Stomach smooth muscle (tissue), 2 donors: ENCODE data around the gene IRF3.
"Not testable (repeated sequence)": the region's sequence is repeated elsewhere in the genome, so short reads cannot be mapped to it uniquely, and the experiment has no call there.

ENCODE experiments used
- H3K27ac ChIP-seq: one replicate; pipeline ENCODE4 v1.7.0; 2013; ENCODE audit warnings: mild to moderate bottlenecking, low read length, inconsistent platforms
- H3K27me3 ChIP-seq, 2 donors: one replicate each; pipeline ENCODE4 v1.7.0; 2013; ENCODE audit warnings: low read length in 2 of 2; ENCODE audit not compliant: insufficient read depth in 2 of 2, control insufficient read depth in 1 of 2
- H3K36me3 ChIP-seq, 2 donors: one replicate each; pipeline ENCODE4 v1.7.0; 2013; ENCODE audit warnings: low read length in 2 of 2; ENCODE audit not compliant: control insufficient read depth in 2 of 2, insufficient read depth in 2 of 2
- H3K4me1 ChIP-seq: one replicate; pipeline ENCODE4 v1.7.0; 2013; ENCODE audit warnings: low read length; ENCODE audit not compliant: control insufficient read depth, insufficient read depth
- H3K4me3 ChIP-seq, 2 donors: one replicate each; pipeline ENCODE4 v1.7.0; 2013; ENCODE audit warnings: low read length in 2 of 2
- H3K9ac ChIP-seq, 2 donors: one replicate each; pipeline ENCODE4 v1.7.0; 2013; ENCODE audit warnings: low read length in 2 of 2, mild to moderate bottlenecking in 1 of 2
- H3K9me3 ChIP-seq, 2 donors: one replicate each; pipeline ENCODE4 v1.7.0; 2013; ENCODE audit warnings: low read length in 2 of 2; ENCODE audit not compliant: control insufficient read depth in 2 of 2
- donor health status: healthy.
- donor health status: Pancreatic carcinoma.

Gene IRF3

GRCh38 chr19:49631014-49631588 is 34.6 kb downstream of the IRF3 start:
- Histone ChIP-seq H3K27me3 (no peaks in the 10 kb centered on the region), H3K4me3 (peak overlapping the region in 1 of 2 donors; percentile 15), H3K36me3 (peaks cover 10 to 13% of the 10 kb centered on the region in 2 donors), H3K9me3 (no peaks in the 10 kb centered on the region), H3K27ac (peak overlapping the region; percentile 37), H3K9ac (peak overlapping the region in 1 of 2 donors; percentile 42), H3K4me1 (peaks cover 18% of the 10 kb centered on the region)

- H3K9ac ChIP-seq: no peak overlapping the region
These were observed 36.0 kb downstream of the IRF3 start for GRCh38 chr19:49629659-49630058.

GRCh38 chr19:49626226-49626625 is 39.4 kb downstream of the IRF3 start:
- peaks cover 16 to 22% of the 10 kb centered on the region in 2 donors for H3K36me3 ChIP-seq
- H3K4me1 ChIP-seq: peaks cover 11% of the 10 kb centered on the region
- H3K9me3 ChIP-seq: no peaks in the 10 kb centered on the region
- H3K27me3 ChIP-seq: no peaks in the 10 kb centered on the region
- no peak overlapping the region for H3K27ac ChIP-seq
- no peak overlapping the region for H3K9ac ChIP-seq
- no peak overlapping the region for H3K4me3 ChIP-seq

More at GRCh38 chr19:49629659-49630058, 36.0 kb downstream of the IRF3 start:
- no peak overlapping the region for H3K27ac ChIP-seq
- H3K4me3 ChIP-seq: no peak overlapping the region
- peaks cover 8 to 10% of the 10 kb centered on the region in 2 donors for H3K36me3 ChIP-seq
- H3K27me3 ChIP-seq: no peaks in the 10 kb centered on the region
- H3K4me1 ChIP-seq: peaks cover 15% of the 10 kb centered on the region
- no peaks in the 10 kb centered on the region for H3K9me3 ChIP-seq

- Histone ChIP-seq H3K4me1 (peaks cover 5% of the 10 kb centered on the region), H3K9me3 (no peaks in the 10 kb centered on the region), H3K4me3 (no peak overlapping the region), H3K36me3 (peaks cover 16 to 25% of the 10 kb centered on the region in 2 donors), H3K27me3 (no peaks in the 10 kb centered on the region), H3K27ac (no peak overlapping the region), H3K9ac (no peak overlapping the region)
These were observed 40.4 kb downstream of the IRF3 start for GRCh38 chr19:49624967-49625910.

- not testable (repeated sequence) for H3K4me1 ChIP-seq, H3K27ac ChIP-seq, H3K4me3 ChIP-seq, H3K9me3 ChIP-seq, H3K27me3 ChIP-seq, H3K9ac ChIP-seq
- peaks cover 32 to 44% of the 10 kb centered on the region in 2 donors for H3K36me3 ChIP-seq
These were observed 47.8 kb downstream of the IRF3 start for GRCh38 chr19:49617860-49618259.

- no peaks in the 10 kb centered on the region for H3K9me3 ChIP-seq
These were observed 48.7 kb downstream of the IRF3 start for GRCh38 chr19:49616945-49617344.

GRCh38 chr19:49616532-49616931 is 49.1 kb downstream of the IRF3 start:
- H3K9ac ChIP-seq: no peak overlapping the region
- no peaks in the 10 kb centered on the region for H3K9me3 ChIP-seq
- H3K36me3 ChIP-seq: peaks cover 28 to 42% of the 10 kb centered on the region in 2 donors
- no peaks in the 10 kb centered on the region for H3K27me3 ChIP-seq
- H3K4me3 ChIP-seq: no peak overlapping the region
- no peak overlapping the region for H3K27ac ChIP-seq
- peaks cover 7% of the 10 kb centered on the region for H3K4me1 ChIP-seq

More at GRCh38 chr19:49616945-49617344, 48.7 kb downstream of the IRF3 start:
- no peak overlapping the region for H3K9ac ChIP-seq
- no peak overlapping the region for H3K4me3 ChIP-seq
- H3K27me3 ChIP-seq: no peaks in the 10 kb centered on the region
- no peak overlapping the region for H3K27ac ChIP-seq
- H3K4me1 ChIP-seq: peaks cover 7% of the 10 kb centered on the region
- H3K36me3 ChIP-seq: peaks cover 32 to 46% of the 10 kb centered on the region in 2 donors

- H3K9me3 ChIP-seq: no peaks in the 10 kb centered on the region
- H3K9ac ChIP-seq: no peak overlapping the region
- H3K4me3 ChIP-seq: no peak overlapping the region
- H3K27ac ChIP-seq: no peak overlapping the region
- peaks cover 26 to 38% of the 10 kb centered on the region in 2 donors for H3K36me3 ChIP-seq
- no peaks in the 10 kb centered on the region for H3K27me3 ChIP-seq
- H3K4me1 ChIP-seq: peaks cover 7% of the 10 kb centered on the region
These were observed 49.8 kb downstream of the IRF3 start for GRCh38 chr19:49615861-49616260.

GRCh38 chr19:49614096-49614833 is 51.4 kb downstream of the IRF3 start:
- Histone ChIP-seq H3K9ac (no peak overlapping the region), H3K9me3 (no peaks in the 10 kb centered on the region), H3K4me3 (no peak overlapping the region), H3K27me3 (no peaks in the 10 kb centered on the region), H3K36me3 (peaks cover 27 to 33% of the 10 kb centered on the region in 2 donors), H3K27ac (peak overlapping the region; percentile 11), H3K4me1 (peaks cover 7% of the 10 kb centered on the region)

GRCh38 chr19:49613374-49613773 is 52.3 kb downstream of the IRF3 start:
- H3K36me3 ChIP-seq: peaks cover 29 to 33% of the 10 kb centered on the region in 2 donors
- no peak overlapping the region for H3K4me3 ChIP-seq

More at GRCh38 chr19:49613374-49613773, 52.3 kb downstream of the IRF3 start:
- no peaks in the 10 kb centered on the region for H3K27me3 ChIP-seq
- no peaks in the 10 kb centered on the region for H3K9me3 ChIP-seq
- H3K4me1 ChIP-seq: peaks cover 7% of the 10 kb centered on the region
- H3K9ac ChIP-seq: no peak overlapping the region
- H3K27ac ChIP-seq: no peak overlapping the region
